NCI-H2227 treated with DMSO at 0.1 percent for 48 hours (cell line): ENCODE results near the gene PANX1.

Experiments
- DNase-seq: peaks from one replicate; lab custom pipeline; 2025; lab: John Stamatoyannopoulos, UW

The PANX1 gene

GRCh38 chr11:94185416-94186084 is 56.9 kb downstream of the PANX1 start:
- DNase-seq, result no peak

DNA sequence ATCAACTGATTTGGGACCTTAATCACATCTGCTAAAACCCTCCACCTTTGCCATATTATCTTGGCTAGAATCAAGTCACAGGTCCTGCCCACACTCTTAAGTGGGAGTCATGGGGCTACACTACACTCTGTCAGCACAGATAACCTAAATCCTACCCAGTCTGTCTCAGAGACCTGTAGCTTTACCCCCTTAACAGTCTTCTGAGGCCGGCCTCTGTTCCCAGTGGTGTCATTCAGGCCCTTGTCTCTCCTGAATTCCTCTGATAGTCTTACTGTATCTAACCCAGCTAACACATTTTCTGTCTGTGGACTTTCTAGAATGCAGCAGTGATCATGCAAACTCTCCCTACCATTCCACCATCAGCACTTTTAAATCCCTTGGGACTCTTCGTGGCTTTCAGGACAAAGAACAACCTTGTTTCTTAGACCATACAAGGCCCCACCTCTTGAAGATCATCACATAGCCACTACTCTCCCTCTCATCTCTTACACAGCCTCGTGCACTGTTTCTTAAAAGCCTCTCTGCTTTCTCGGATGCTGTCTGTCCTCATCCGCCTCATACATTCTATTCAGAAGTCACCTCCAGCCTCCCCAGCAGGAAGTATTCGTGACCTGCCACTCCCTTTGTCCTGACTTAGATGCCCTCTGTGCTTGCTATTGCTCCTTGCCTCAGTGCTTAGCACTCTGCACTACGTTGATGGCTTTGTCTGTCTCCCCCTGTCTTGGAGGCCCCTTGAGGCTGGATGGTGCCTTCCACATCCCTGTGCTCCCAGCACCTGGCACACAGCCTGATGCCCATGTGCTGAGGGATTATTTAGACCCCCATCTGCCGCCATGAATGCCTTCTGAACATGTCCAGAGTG is 57.9 kb downstream of the PANX1 start:
- DNase-seq, result no peak

GRCh38 chr11:94193288-94193687 is 64.6 kb downstream of the PANX1 start:
- no peak for DNase-seq

- DNase-seq, result no peak
Observed at GRCh38 chr11:94194712-94195111, 66.1 kb downstream of the PANX1 start.

GRCh38 chr11:94196363-94196762 is 67.7 kb downstream of the PANX1 start:
- DNase-seq, result no peak

- no peak for DNase-seq
Observed at GRCh38 chr11:94198718-94199117, 70.1 kb downstream of the PANX1 start.

DNA sequence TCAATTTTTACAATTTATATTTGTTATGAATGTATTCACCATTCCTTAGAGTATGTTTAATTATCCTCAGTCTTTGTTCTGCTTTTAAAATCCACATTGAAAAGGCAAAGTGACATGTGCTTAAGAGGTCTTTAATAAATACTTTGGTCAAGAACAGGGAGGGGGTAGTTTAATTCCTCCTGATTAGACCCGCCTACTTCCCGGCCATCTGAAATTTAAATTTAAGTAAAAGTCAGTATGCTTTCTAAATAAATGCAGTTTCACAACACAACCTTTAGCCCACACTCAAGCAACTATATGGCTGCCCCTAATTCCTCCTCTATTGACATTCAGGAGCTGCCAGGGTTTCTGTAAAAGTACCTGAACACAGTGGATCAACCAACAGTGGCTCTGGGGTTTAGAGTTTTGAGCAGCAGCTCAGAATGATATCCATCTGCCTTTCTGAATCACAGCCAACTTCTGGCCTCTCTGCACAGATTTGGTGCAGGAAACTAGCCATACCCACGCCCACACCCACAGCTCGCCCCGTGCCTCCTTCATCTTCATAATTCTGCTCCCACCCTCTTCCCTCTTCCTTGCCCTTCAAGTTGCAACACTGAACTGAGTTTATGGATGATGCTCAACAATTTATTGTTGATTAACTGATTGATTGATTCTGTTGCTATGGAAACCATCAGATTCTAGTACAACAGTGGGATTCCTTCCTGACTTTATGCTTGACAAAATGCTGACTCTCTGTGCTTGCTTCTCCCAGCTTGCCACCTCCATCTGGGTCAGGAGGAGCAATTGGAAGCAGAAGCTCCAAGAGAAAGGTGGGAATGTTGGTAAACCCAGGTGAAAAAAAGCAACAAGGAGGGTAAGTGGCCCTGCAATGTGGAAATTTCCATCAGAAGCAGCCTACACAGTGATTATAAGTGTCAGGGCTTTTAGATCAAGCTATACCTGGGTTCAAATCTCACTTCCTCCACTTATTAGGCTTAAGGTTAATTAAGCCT is 70.8 kb downstream of the PANX1 start:
- no peak for DNase-seq

GRCh38 chr11:94201004-94201465 is 72.4 kb downstream of the PANX1 start:
- DNase-seq, result no peak

- DNase-seq, result no peak
Observed at GRCh38 chr11:94203070-94203469, 74.4 kb downstream of the PANX1 start.

- no peak for DNase-seq
Observed at GRCh38 chr11:94211261-94211830, 82.7 kb downstream of the PANX1 start.

- DNase-seq, result no peak
Observed at GRCh38 chr11:94212898-94213297, 84.3 kb downstream of the PANX1 start.

- DNase-seq, result no peak
Observed at GRCh38 chr11:94217705-94218104, 89.1 kb downstream of the PANX1 start.

- DNase-seq, result no peak
Observed at GRCh38 chr11:94218372-94218771, 89.7 kb downstream of the PANX1 start.

- DNase-seq, result no peak
Observed at GRCh38 chr11:94219771-94220170, 91.1 kb downstream of the PANX1 start.

DNA sequence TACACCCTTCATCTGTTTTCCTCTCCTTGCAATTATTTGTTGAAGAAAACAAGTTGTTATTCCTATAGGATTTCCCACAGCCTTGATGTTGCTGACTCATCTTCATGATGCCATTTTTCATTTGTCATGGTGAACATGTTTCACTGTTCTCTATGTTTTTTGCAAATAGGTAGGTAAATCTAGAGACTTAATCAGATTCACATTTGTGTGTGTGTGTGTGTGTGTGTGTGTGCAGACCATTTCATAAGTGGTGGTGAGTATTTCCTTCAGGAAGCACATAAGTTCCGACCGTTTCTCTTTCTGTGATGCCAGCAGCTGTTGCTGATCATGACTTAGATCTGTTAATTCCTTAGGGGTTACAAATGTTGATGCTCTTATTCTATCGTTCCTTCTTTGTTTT is 95.4 kb downstream of the PANX1 start:
- no peak for DNase-seq
